Measurements from ENCODE around the gene BCAR3. TPM values are rescaled to one million over a fixed set of nuclear protein-coding genes. Genes with fewer than 3 reads are reported as not detected.

Gene BCAR3
- total RNA-seq, result 46.9 and 52.2 TPM in 2 replicates

GRCh38 chr1:93681101-93681988 is at the start of gene BCAR3:
Gene BCAR3 (minus strand): TSS chr1:93681837. CDS start chr1:93674930, 6,907 bp downstream.
- no peak for DNase-seq (ENCODE audit: extremely low read depth, low read depth, low spot score)

- no peak for DNase-seq (ENCODE audit: extremely low read depth, low read depth, low spot score)
These were observed 49.0 kb upstream of the BCAR3 start for GRCh38 chr1:93730621-93731020.

- DNase-seq (ENCODE audit: extremely low read depth, low read depth, low spot score), result no peak
These were observed 48.3 kb upstream of the BCAR3 start for GRCh38 chr1:93729906-93730305.

GRCh38 chr1:93729502-93729901 is 47.9 kb upstream of the BCAR3 start:
- DNase-seq (ENCODE audit: extremely low read depth, low read depth, low spot score), result no peak

- no peak for DNase-seq (ENCODE audit: extremely low read depth, low read depth, low spot score)
These were observed 47.0 kb upstream of the BCAR3 start for GRCh38 chr1:93728480-93729131.

GRCh38 chr1:93723733-93724270 is 42.2 kb upstream of the BCAR3 start:
- no peak for DNase-seq (ENCODE audit: extremely low read depth, low read depth, low spot score)

- DNase-seq (ENCODE audit: extremely low read depth, low read depth, low spot score), result no peak
These were observed 41.5 kb upstream of the BCAR3 start for GRCh38 chr1:93723110-93723509.

- peak; percentile 47 for DNase-seq (ENCODE audit: extremely low read depth, low read depth, low spot score)
These were observed 40.7 kb upstream of the BCAR3 start for GRCh38 chr1:93722081-93723031.

- no peak for DNase-seq (ENCODE audit: extremely low read depth, low read depth, low spot score)
These were observed 39.5 kb upstream of the BCAR3 start for GRCh38 chr1:93720956-93721626.

- no peak for DNase-seq (ENCODE audit: extremely low read depth, low read depth, low spot score)
These were observed 36.0 kb upstream of the BCAR3 start for GRCh38 chr1:93717640-93718039.

- DNase-seq (ENCODE audit: extremely low read depth, low read depth, low spot score), result no peak
These were observed 35.3 kb upstream of the BCAR3 start for GRCh38 chr1:93716941-93717368.

- DNase-seq (ENCODE audit: extremely low read depth, low read depth, low spot score), result no peak
These were observed 34.5 kb upstream of the BCAR3 start for GRCh38 chr1:93716163-93716562.

GRCh38 chr1:93715529-93716126 is 34.0 kb upstream of the BCAR3 start:
- no peak for DNase-seq (ENCODE audit: extremely low read depth, low read depth, low spot score)

GRCh38 chr1:93714356-93714755 is 32.7 kb upstream of the BCAR3 start:
- no peak for DNase-seq (ENCODE audit: extremely low read depth, low read depth, low spot score)

- no peak for DNase-seq (ENCODE audit: extremely low read depth, low read depth, low spot score)
These were observed 31.7 kb upstream of the BCAR3 start for GRCh38 chr1:93713341-93713740.

- DNase-seq (ENCODE audit: extremely low read depth, low read depth, low spot score), result no peak
These were observed 31.1 kb upstream of the BCAR3 start for GRCh38 chr1:93712741-93713140.

GRCh38 chr1:93710499-93711453 is 29.1 kb upstream of the BCAR3 start:
- DNase-seq (ENCODE audit: extremely low read depth, low read depth, low spot score), result no peak

GRCh38 chr1:93708734-93709481 is 27.3 kb upstream of the BCAR3 start:
- DNase-seq (ENCODE audit: extremely low read depth, low read depth, low spot score), result no peak

Measured in glomerular endothelial cell (primary cell).